GM23248 (cell line): ENCODE data around the gene CBFA2T2.

ENCODE experiments used
- EZH2 ChIP-seq: fragments of 200-600 bp; sonication (generic); IDR thresholded peaks from 2 replicates; pipeline ENCODE4 v1.6.1; 2018; ENCODE audit warnings: antibody characterized with exemption, mild to moderate bottlenecking; ENCODE audit not compliant: insufficient read depth, poor library complexity, severe bottlenecking
- EZH2phosphoT487 ChIP-seq: fragments of 200-600 bp; sonication (generic); IDR thresholded peaks from 2 replicates; pipeline ENCODE4 v1.6.1; 2018; ENCODE audit warnings: antibody characterized with exemption, moderate library complexity, mild to moderate bottlenecking, low read depth; ENCODE audit not compliant: insufficient read depth

GRCh38 chr20:33567949-33568348 lies 78.1 kb downstream of the CBFA2T2 start:
- TF ChIP-seq EZH2: no peak
- no peak for TF ChIP-seq EZH2phosphoT487
